Measurements from ENCODE around the gene SPINT1.

DNA sequence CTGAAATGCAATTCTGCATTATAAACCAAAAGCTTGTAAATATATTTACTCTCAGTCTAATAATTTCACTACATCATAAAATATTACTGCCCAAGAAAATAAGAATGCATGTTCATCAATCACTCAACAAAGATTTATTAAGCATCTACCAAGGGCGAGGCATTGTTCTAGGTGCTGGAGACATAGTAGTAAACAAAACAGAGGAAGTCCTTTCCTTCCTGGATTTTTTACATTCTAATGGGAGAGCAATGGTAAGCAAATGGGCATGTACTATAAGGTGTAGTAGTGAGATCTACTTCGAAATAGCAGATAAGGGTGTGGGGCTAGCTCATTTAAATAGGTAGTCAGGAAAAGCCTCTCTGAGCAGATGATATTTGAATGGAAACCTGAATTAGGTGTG is 47.8 kb upstream of the SPINT1 start:
- TF ChIP-seq POLR2A (IDR thresholded peaks at IDR 0.05; ENCODE audit: low read depth, low read length) (no peak), POLR2AphosphoS5 (IDR thresholded peaks at IDR 0.05; ENCODE audit: low read depth, low read length) (no peak), TAF1 (IDR thresholded peaks at IDR 0.05; ENCODE audit: borderline replicate concordance, low read depth, low read length) (no peak)

Data from GM12892 (cell line).